HepG2 (cell line): ENCODE measurements around the gene SH3D19. TPM values are rescaled to one million over a fixed set of nuclear protein-coding genes. Genes with fewer than 3 reads are reported as not detected.

Experiments used
- ATF5 ChIP-seq: sonication (generic); formaldehyde crosslinking; IDR thresholded peaks from 2 replicates; pipeline ENCODE4 v1.4.0; 2020; ENCODE audit warnings: mild to moderate bottlenecking, low read depth, missing genetic modification reagents
- CSRNP2 ChIP-seq: sonication (generic); formaldehyde crosslinking; conservative IDR thresholded peaks from 2 replicates; pipeline ENCODE4 v1.8.0; 2022; ENCODE audit warnings: low read depth, missing genetic modification reagents
- ETV5 ChIP-seq: IDR thresholded peaks from 2 replicates; pipeline ENCODE4 v1.6.1; 2018; ENCODE audit warnings: missing biosample characterization, missing genetic modification reagents, inconsistent platforms, borderline replicate concordance
- FOXJ3 ChIP-seq: sonication (generic); formaldehyde crosslinking; IDR thresholded peaks from 2 replicates; pipeline ENCODE4 v1.4.0; 2020; ENCODE audit warnings: missing genetic modification reagents, mild to moderate bottlenecking, borderline replicate concordance
- KAT7 ChIP-seq: IDR thresholded peaks from 2 replicates; pipeline ENCODE4 v1.6.1; 2018; ENCODE audit warnings: borderline replicate concordance, missing compliant biosample characterization
- KLF16 ChIP-seq, 2 experiments: sonication (generic) in 1 of 2; formaldehyde crosslinking in 1 of 2; IDR thresholded peaks; 2 replicates each; pipeline versions ENCODE4 v1.6.1 to v1.8.0; 2016 to 2023; ENCODE audit warnings: missing genetic modification reagents in 2 of 2, missing compliant biosample characterization in 1 of 2
- MEIS2 ChIP-seq: sonication (generic); formaldehyde crosslinking; IDR thresholded peaks from 2 replicates; pipeline ENCODE4 v1.9.0; 2021; ENCODE audit warnings: mild to moderate bottlenecking, missing genetic modification reagents
- NFRKB ChIP-seq: fragments of 450-650 bp; IDR thresholded peaks from 2 replicates; pipeline ENCODE4 v1.6.1; 2017
- NR2F1 ChIP-seq, 2 experiments: fragments of 450-650 bp in 1 of 2; formaldehyde crosslinking in 1 of 2; IDR thresholded peaks; 2 replicates each; pipeline versions ENCODE4 v1.5.0 to v1.6.1; 2016 to 2020; ENCODE audit warnings: mild to moderate bottlenecking in 1 of 2, missing compliant biosample characterization in 1 of 2, missing genetic modification reagents in 1 of 2, moderate library complexity in 1 of 2
- PCBP2 ChIP-seq: fragments of 200-400 bp; formaldehyde crosslinking; optimal IDR thresholded peaks from 2 replicates; pipeline ENCODE3; 2018; ENCODE audit warnings: low read length, low read depth; ENCODE audit not compliant: poor library complexity, severe bottlenecking
- PITX1 ChIP-seq: sonication (generic); formaldehyde crosslinking; IDR thresholded peaks from 2 replicates; pipeline ENCODE4 v1.5.1; 2020; ENCODE audit warnings: mild to moderate bottlenecking, missing genetic modification reagents
- PRMT3 ChIP-seq: sonication (generic); formaldehyde crosslinking; IDR thresholded peaks from 2 replicates; pipeline ENCODE4 v1.8.1; 2022; ENCODE audit warnings: low read depth, mild to moderate bottlenecking, moderate library complexity, missing genetic modification reagents, borderline replicate concordance
- RARA ChIP-seq: IDR thresholded peaks from 2 replicates; pipeline ENCODE4 v1.6.1; 2016; ENCODE audit warnings: missing genetic modification reagents, missing compliant biosample characterization
- SPEN ChIP-seq: sonication (generic); formaldehyde crosslinking; IDR thresholded peaks from 2 replicates; pipeline ENCODE4 v1.5.1; 2020; ENCODE audit warnings: low read depth, mild to moderate bottlenecking, missing genetic modification reagents
- TBL1XR1 ChIP-seq: fragments of 150-350 bp; IDR thresholded peaks from 2 replicates; pipeline ENCODE4 v1.6.1; 2014; ENCODE audit warnings: borderline replicate concordance, low read length; ENCODE audit not compliant: partially characterized antibody
- THAP7 ChIP-seq: sonication (generic); formaldehyde crosslinking; IDR thresholded peaks from 2 replicates; pipeline ENCODE4 v1.8.1; 2023; ENCODE audit warnings: mild to moderate bottlenecking, missing genetic modification reagents
- ZBTB14 ChIP-seq: sonication (generic); formaldehyde crosslinking; IDR thresholded peaks from 2 replicates; pipeline ENCODE4 v1.4.0; 2020; ENCODE audit warnings: missing genetic modification reagents
- ZBTB25 ChIP-seq: IDR thresholded peaks from 2 replicates; pipeline ENCODE4 v1.6.1; 2018; ENCODE audit warnings: missing genetic modification reagents
- ZNF20 ChIP-seq: sonication (generic); formaldehyde crosslinking; IDR thresholded peaks from 2 replicates; pipeline ENCODE4 v1.4.0; 2020; ENCODE audit warnings: mild to moderate bottlenecking, moderate library complexity, missing genetic modification reagents
- ZNF234 ChIP-seq: sonication (generic); formaldehyde crosslinking; conservative IDR thresholded peaks from 2 replicates; pipeline ENCODE4 v1.5.1; 2020; ENCODE audit warnings: mild to moderate bottlenecking, missing genetic modification reagents
- ZNF331 ChIP-seq: sonication (generic); formaldehyde crosslinking; IDR thresholded peaks from 2 replicates; pipeline ENCODE4 v1.4.0; 2020; ENCODE audit warnings: missing genetic modification reagents
- ZNF510 ChIP-seq: sonication (generic); formaldehyde crosslinking; IDR thresholded peaks from 2 replicates; pipeline ENCODE4 v1.4.0; 2020; ENCODE audit warnings: low read depth, mild to moderate bottlenecking, missing genetic modification reagents
- ZSCAN25 ChIP-seq: sonication (generic); formaldehyde crosslinking; IDR thresholded peaks from 2 replicates; pipeline ENCODE4 v1.8.0; 2022; ENCODE audit warnings: mild to moderate bottlenecking, missing genetic modification reagents
- polyA plus RNA-seq, 8 experiments: library from polyadenylated mRNA; depleted of rRNA in 3 of 8; stranded (reverse) in 7 of 8; unstranded in 1 of 8; fragments of >200 nt; fragmentation: Illumina TruSeq in 4 of 8; extraction: Trizol in 4 of 8; gene quantifications; 2 replicates each; pipeline versions ENCODE4 v1.2.1 to v1.2.3, GENCODE V29; 2011 to 2016; ENCODE audit warnings: low read depth in 4 of 8, missing spikeins in 1 of 8, mixed read lengths in 1 of 8; ENCODE audit not compliant: insufficient read depth in 1 of 8
- total RNA-seq, 5 experiments: library from RNA; depleted of rRNA; stranded (reverse); fragments of >200 nt; fragmentation: Illumina TruSeq; extraction: Trizol; gene quantifications; 2 replicates each; pipeline ENCODE4 v1.2.3, GENCODE V29; 2016; ENCODE audit warnings: low read depth in 1 of 5

The SH3D19 gene
- total and polyA plus RNA-seq, 2 of the 13 experiments (the other 11 are each of a cell fraction or from before 2014, with no cell fraction given): 31.2 to 38.0 TPM

- TF ChIP-seq CSRNP2 (CRISPR knock-in tag) (no peak), ETV5 (CRISPR knock-in tag) (peak; percentile 68), ZNF20 (CRISPR knock-in tag) (no peak), NFRKB (0 out of 2 replicates have a peak, but pooled peaks have one; percentile 23), KLF16 (CRISPR knock-in tag; IDR thresholded peaks at IDR 0.05) (peak in 1 of 2 experiments; percentile 72; a peak in 1 of 4 replicates), TBL1XR1 (peak; percentile 51), MEIS2 (CRISPR knock-in tag) (peak; percentile 65; the same call in 1 of the 2 replicates), ZSCAN25 (CRISPR knock-in tag) (peak; percentile 24; the same call in 1 of the 2 replicates), RARA (peak; percentile 92), THAP7 (CRISPR knock-in tag) (peak; percentile 61; the same call in 1 of the 2 replicates), FOXJ3 (peak; percentile 68; the same call in 1 of the 2 replicates), PCBP2 (no peak), ZBTB25 (CRISPR knock-in tag) (peak; percentile 79; the same call in 1 of the 2 replicates), ATF5 (CRISPR knock-in tag) (0 out of 2 replicates have a peak, but pooled peaks have one; percentile 67), KAT7 (CRISPR knock-in tag) (peak; percentile 22; the same call in 1 of the 2 replicates), ZNF234 (CRISPR knock-in tag) (no peak), PITX1 (CRISPR knock-in tag) (peak; percentile 93), ZNF510 (CRISPR knock-in tag) (no peak), ZBTB14 (0 out of 2 replicates have a peak, but pooled peaks have one; percentile 12), NR2F1 (CRISPR knock-in tag; IDR thresholded peaks at IDR 0.05) (peak; percentile 71 to 78), PRMT3 (CRISPR knock-in tag) (no peak; the same call in 1 of the 2 replicates), SPEN (CRISPR knock-in tag) (peak; percentile 91; the same call in 1 of the 2 replicates), ZNF331 (no peak)
Measured at GRCh38 chr4:151324752-151325110, 674 bp downstream of the SH3D19 start (continued).
